Measurements from ENCODE around the gene CLEC16A.

GRCh38 chr16:11181242-11181898 is 237.0 kb downstream of the CLEC16A start:
- TF ChIP-seq CTCF (IDR thresholded peaks at IDR 0.05; ENCODE audit: insufficient read depth, low read length) (no peak), POLR2AphosphoS5 (IDR thresholded peaks at IDR 0.05; ENCODE audit: low read depth) (no peak)

All from HL-60 (cell line).